Measurements from ENCODE around the gene C1QTNF5. TPM values are rescaled to one million over a fixed set of nuclear protein-coding genes. Genes with fewer than 3 reads are reported as not detected.

Gene C1QTNF5
- total RNA-seq, 1 experiment from 2014 or later, result 0.33 TPM

- Histone ChIP-seq H2BK120ac (ENCODE audit: low read depth, low read length, poor library complexity, severe bottlenecking) (no peak overlapping the region), H4K91ac (ENCODE audit: insufficient read length, low read depth, low read length) (no peak overlapping the region), H3K14ac (ENCODE audit: insufficient read depth, low read length) (no peak overlapping the region), H2BK5ac (ENCODE audit: insufficient read length, low read length) (no peak overlapping the region), H3K79me2 (ENCODE audit: insufficient read depth, low read length) (peaks cover 3% of the 10 kb centered on the region; the same call in 1 of the 2 replicates), H3K23me2 (ENCODE audit: insufficient read length, low read depth, low read length, poor library complexity, severe bottlenecking) (peaks cover 6% of the 10 kb centered on the region), H4K5ac (ENCODE audit: insufficient read length, low read depth, low read length) (no peak overlapping the region), H3K4me1 (ENCODE audit: insufficient read depth, low read length) (no peaks in the 10 kb centered on the region; the same call in 1 of the 2 replicates), H3K18ac (ENCODE audit: insufficient read length, low read depth, low read length) (no peak overlapping the region), H2AFZ (ENCODE audit: low read length) (no peak overlapping the region), H3K9ac (ENCODE audit: extremely low read depth, insufficient read length, low read length) (no peak overlapping the region), H4K8ac (replicated peaks; ENCODE audit: insufficient read length, low read depth, low read length) (no peak overlapping the region), H3K9me3 (ENCODE audit: control insufficient read depth, low read depth, low read length) (no peaks in the 10 kb centered on the region), H3T11ph (ENCODE audit: low read length) (no peak overlapping the region), H2BK15ac (ENCODE audit: low read depth, low read length) (no peak overlapping the region), H3K4ac (ENCODE audit: low read depth, low read length) (no peak overlapping the region), H3K27ac (ENCODE audit: insufficient read length, low read depth, low read length) (no peak overlapping the region), H3K56ac (ENCODE audit: insufficient read length, low read depth, low read length) (no peak overlapping the region), H2BK12ac (ENCODE audit: insufficient read length, low read depth, low read length) (no peak overlapping the region), H4K20me1 (ENCODE audit: control insufficient read depth, insufficient read depth, insufficient read length) (no peaks in the 10 kb centered on the region), H3K23ac (ENCODE audit: insufficient read length, low read depth, low read length) (no peak overlapping the region), H2AK5ac (ENCODE audit: insufficient read length, low read length) (no peak overlapping the region), H3K4me2 (ENCODE audit: insufficient read depth, insufficient read length, low read length) (no peak overlapping the region), H2BK20ac (ENCODE audit: low read depth, low read length, poor library complexity, severe bottlenecking) (no peak overlapping the region), H3K79me1 (ENCODE audit: insufficient read depth, low read depth, low read length, poor library complexity, severe bottlenecking) (peaks cover 3% of the 10 kb centered on the region), H3K27me3 (ENCODE audit: insufficient read depth, low read length) (no peaks in the 10 kb centered on the region)
- no CpG with 5 or more reads among the region's 1 CpG for WGBS (ENCODE audit: extremely low coverage, insufficient read length, low lambda C conversion rate)
- peaks cover 0 to 4% (median 0%) of the 10 kb centered on the region in 3 experiments; a peak in 1 of 7 replicates for H3K36me3 Mint-ChIP-seq (ENCODE audit: insufficient read depth in 1 of 3, low read depth in 3 of 3)
- no peak for TF ChIP-seq CTCF (conservative IDR thresholded peaks at IDR 0.05)
- no peaks in the 10 kb centered on the region; a peak in 1 of 5 replicates for H3K9me3 Mint-ChIP-seq
- DNase-seq, result no peak
- H3K27me3 Mint-ChIP-seq (ENCODE audit: low read depth), result no peaks in the 10 kb centered on the region; the same call in 1 of the 2 replicates
- H3K4me1 Mint-ChIP-seq, result peaks cover 14 to 31% of the 10 kb centered on the region in 2 experiments
- no peak overlapping the region for H3K4me3 Mint-ChIP-seq
- H3K27ac Mint-ChIP-seq, result no peak overlapping the region
These were observed 10.4 kb downstream of the C1QTNF5 start for GRCh38 chr11:119330237-119330636.

Data from H9 (cell line).